SK-N-SH treated with all-trans-retinoic acid at 6 μM for 48 hours (cell line): Measurements from ENCODE around the gene SLC44A5.

Source experiments
- ATAC-seq: fragments of 200-7000 bp; cut with Tn5 transposase; 3 replicates; pipeline ENCODE4 v1.9.1; 2020; ENCODE audit warnings: mild to moderate bottlenecking, moderate library complexity
- ARNTL ChIP-seq: fragments of 450-650 bp; formaldehyde crosslinking; IDR thresholded peaks from 2 replicates; pipeline ENCODE4 v1.5.0; 2020; ENCODE audit warnings: low read depth, mild to moderate bottlenecking, moderate library complexity, borderline replicate concordance
- BACH2 ChIP-seq: fragments of 250-450 bp; sonication (Bioruptor Pico); IDR thresholded peaks from 2 replicates; pipeline ENCODE4 v1.9.0; 2021; ENCODE audit warnings: mild to moderate bottlenecking, borderline replicate concordance
- CREB5 ChIP-seq: fragments of 250-450 bp; sonication (Bioruptor Pico); IDR thresholded peaks from 2 replicates; pipeline ENCODE4 v1.5.1; 2020; ENCODE audit warnings: low read depth, mild to moderate bottlenecking, moderate library complexity
- CSDC2 ChIP-seq: fragments of 250-450 bp; sonication (Bioruptor Pico); IDR thresholded peaks from 2 replicates; pipeline ENCODE4 v1.5.0; 2020; ENCODE audit warnings: mild to moderate bottlenecking, moderate library complexity
- ESRRG ChIP-seq: fragments of 250-450 bp; sonication (Bioruptor Pico); IDR thresholded peaks from 2 replicates; pipeline ENCODE4 v1.6.1; 2021; ENCODE audit warnings: mild to moderate bottlenecking
- GLIS3 ChIP-seq: fragments of 250-450 bp; sonication (Bioruptor Pico); IDR thresholded peaks from 2 replicates; pipeline ENCODE4 v1.5.0; 2020; ENCODE audit warnings: mild to moderate bottlenecking, moderate library complexity
- ISL1 ChIP-seq: fragments of 250-450 bp; sonication (Bioruptor Pico); IDR thresholded peaks from 2 replicates; pipeline ENCODE4 v2.1.2; 2022; ENCODE audit warnings: mild to moderate bottlenecking, moderate library complexity
- OSR1 ChIP-seq: fragments of 250-450 bp; sonication (Bioruptor Pico); IDR thresholded peaks from 2 replicates; pipeline ENCODE4 v1.8.0; 2022; ENCODE audit warnings: moderate library complexity, mild to moderate bottlenecking, inconsistent platforms
- POU6F1 ChIP-seq: fragments of 250-450 bp; sonication (Bioruptor Pico); IDR thresholded peaks from 2 replicates; pipeline ENCODE4 v1.8.0; 2021; ENCODE audit warnings: low read depth, mild to moderate bottlenecking, moderate library complexity, borderline replicate concordance
- PPARA ChIP-seq: fragments of 250-450 bp; sonication (Bioruptor Pico); IDR thresholded peaks from 2 replicates; pipeline ENCODE4 v1.5.0; 2020; ENCODE audit warnings: mild to moderate bottlenecking, borderline replicate concordance
- RARB ChIP-seq: fragments of 250-450 bp; sonication (Bioruptor Pico); IDR thresholded peaks from 2 replicates; pipeline ENCODE4 v1.8.0; 2021; ENCODE audit warnings: mild to moderate bottlenecking, moderate library complexity
- SNAI2 ChIP-seq: fragments of 250-450 bp; sonication (Bioruptor Pico); IDR thresholded peaks from 2 replicates; pipeline ENCODE4 v1.5.0; 2020; ENCODE audit warnings: mild to moderate bottlenecking, moderate library complexity
- TCF4 ChIP-seq: fragments of 250-450 bp; sonication (Bioruptor Pico); IDR thresholded peaks from 2 replicates; pipeline ENCODE4 v1.8.0; 2021; ENCODE audit warnings: mild to moderate bottlenecking, moderate library complexity, borderline replicate concordance
- TOX ChIP-seq: fragments of 250-450 bp; sonication (Bioruptor Pico); IDR thresholded peaks from 2 replicates; pipeline ENCODE4 v1.8.0; 2021; ENCODE audit warnings: mild to moderate bottlenecking, moderate library complexity, borderline replicate concordance
- ZC3H10 ChIP-seq: fragments of 250-450 bp; sonication (Bioruptor Pico); IDR thresholded peaks from 2 replicates; pipeline ENCODE4 v1.5.1; 2021; ENCODE audit warnings: mild to moderate bottlenecking, moderate library complexity
- ZFP3 ChIP-seq: fragments of 250-450 bp; sonication (Bioruptor Pico); IDR thresholded peaks from 2 replicates; pipeline ENCODE4 v1.5.0; 2020; ENCODE audit warnings: mild to moderate bottlenecking, moderate library complexity
- ZFP30 ChIP-seq: fragments of 450-650 bp; formaldehyde crosslinking; IDR thresholded peaks from 2 replicates; pipeline ENCODE4 v1.5.0; 2022; ENCODE audit warnings: mild to moderate bottlenecking, moderate library complexity
- ZNF565 ChIP-seq: fragments of 450-650 bp; formaldehyde crosslinking; conservative IDR thresholded peaks from 2 replicates; pipeline ENCODE4 v1.5.0; 2020; ENCODE audit warnings: low read depth, mild to moderate bottlenecking, moderate library complexity
- ZNF70 ChIP-seq: fragments of 450-650 bp; formaldehyde crosslinking; IDR thresholded peaks from 2 replicates; pipeline ENCODE4 v1.5.0; 2020; ENCODE audit warnings: mild to moderate bottlenecking, moderate library complexity
- ZNF8 ChIP-seq: fragments of 450-650 bp; formaldehyde crosslinking; IDR thresholded peaks from 2 replicates; pipeline ENCODE4 v1.5.0; 2020; ENCODE audit warnings: mild to moderate bottlenecking, moderate library complexity
- TF ChIP-seq, protein P1 (sequence below): fragments of 250-450 bp; sonication (Bioruptor Pico); IDR thresholded peaks from 2 replicates; pipeline ENCODE4 v1.5.0; 2020; ENCODE audit warnings: mild to moderate bottlenecking, moderate library complexity
- TF ChIP-seq, protein P2 (sequence below): fragments of 250-450 bp; sonication (Bioruptor Pico); IDR thresholded peaks from 2 replicates; pipeline ENCODE4 v1.8.0; 2020; ENCODE audit warnings: mild to moderate bottlenecking, moderate library complexity, borderline replicate concordance
- TF ChIP-seq, protein P3 (sequence below): fragments of 250-450 bp; sonication (Bioruptor Pico); IDR thresholded peaks from 2 replicates; pipeline ENCODE4 v1.5.1; 2021; ENCODE audit warnings: mild to moderate bottlenecking, moderate library complexity

Gene SLC44A5

DNA sequence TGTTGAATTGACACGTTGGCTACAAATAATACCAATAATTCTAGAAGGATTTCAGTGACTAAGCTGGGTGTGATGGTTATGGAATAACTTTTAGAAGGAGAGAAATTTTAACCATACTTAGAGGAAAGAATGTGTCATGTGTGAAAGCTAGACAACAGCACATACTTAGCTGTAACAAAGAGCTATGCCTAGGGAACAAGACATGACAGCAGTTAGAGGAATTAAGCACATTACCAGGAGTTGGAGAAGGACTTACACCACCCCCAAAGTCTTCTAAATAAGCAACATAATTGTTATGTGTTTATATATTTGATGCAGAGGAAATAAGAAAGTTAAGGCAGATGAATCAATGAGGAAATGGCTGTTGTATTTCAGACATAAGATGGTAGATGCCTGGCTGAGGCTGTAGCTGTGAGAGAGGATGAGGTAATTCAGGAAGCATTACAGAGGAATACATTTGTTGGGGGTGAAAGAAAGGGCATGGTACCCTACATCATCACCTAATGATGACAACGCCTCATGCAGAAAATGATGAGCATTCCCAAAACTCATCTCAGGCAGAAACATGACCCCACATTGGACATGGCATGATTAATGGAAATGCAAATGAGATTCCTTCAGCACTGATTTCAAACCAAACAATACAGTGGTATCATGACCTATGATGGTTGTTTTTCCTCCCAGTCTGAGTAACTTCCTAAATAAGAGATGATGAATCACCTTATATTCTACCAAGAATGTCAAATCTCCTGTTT, 265.2 kb downstream of the SLC44A5 start:
- TF ChIP-seq ZFP30 (CRISPR knock-in tag) (no peak), CREB5 (peak; percentile 75), TCF4 (CRISPR knock-in tag) (no peak), ZNF70 (CRISPR knock-in tag) (no peak), TOX (CRISPR knock-in tag) (peak; percentile 5; the same call in 1 of the 2 replicates), ESRRG (no peak), PPARA (CRISPR knock-in tag) (no peak), POU6F1 (CRISPR knock-in tag) (0 out of 2 replicates have a peak, but pooled peaks have one; percentile 7), GLIS3 (no peak), BACH2 (CRISPR knock-in tag) (no peak), ZC3H10 (CRISPR knock-in tag) (no peak), SNAI2 (CRISPR knock-in tag) (0 out of 2 replicates have a peak, but pooled peaks have one; percentile 3), OSR1 (CRISPR knock-in tag) (no peak), RARB (CRISPR knock-in tag) (no peak), ZNF565 (CRISPR knock-in tag) (no peak), ZFP3 (CRISPR knock-in tag) (0 out of 2 replicates have a peak, but pooled peaks have one; percentile 40), ZNF8 (CRISPR knock-in tag) (no peak), CSDC2 (CRISPR knock-in tag) (0 out of 2 replicates have a peak, but pooled peaks have one; percentile 59), ISL1 (CRISPR knock-in tag) (peak; percentile 89), ARNTL (CRISPR knock-in tag) (no peak)
- TF ChIP-seq, protein P1, sequence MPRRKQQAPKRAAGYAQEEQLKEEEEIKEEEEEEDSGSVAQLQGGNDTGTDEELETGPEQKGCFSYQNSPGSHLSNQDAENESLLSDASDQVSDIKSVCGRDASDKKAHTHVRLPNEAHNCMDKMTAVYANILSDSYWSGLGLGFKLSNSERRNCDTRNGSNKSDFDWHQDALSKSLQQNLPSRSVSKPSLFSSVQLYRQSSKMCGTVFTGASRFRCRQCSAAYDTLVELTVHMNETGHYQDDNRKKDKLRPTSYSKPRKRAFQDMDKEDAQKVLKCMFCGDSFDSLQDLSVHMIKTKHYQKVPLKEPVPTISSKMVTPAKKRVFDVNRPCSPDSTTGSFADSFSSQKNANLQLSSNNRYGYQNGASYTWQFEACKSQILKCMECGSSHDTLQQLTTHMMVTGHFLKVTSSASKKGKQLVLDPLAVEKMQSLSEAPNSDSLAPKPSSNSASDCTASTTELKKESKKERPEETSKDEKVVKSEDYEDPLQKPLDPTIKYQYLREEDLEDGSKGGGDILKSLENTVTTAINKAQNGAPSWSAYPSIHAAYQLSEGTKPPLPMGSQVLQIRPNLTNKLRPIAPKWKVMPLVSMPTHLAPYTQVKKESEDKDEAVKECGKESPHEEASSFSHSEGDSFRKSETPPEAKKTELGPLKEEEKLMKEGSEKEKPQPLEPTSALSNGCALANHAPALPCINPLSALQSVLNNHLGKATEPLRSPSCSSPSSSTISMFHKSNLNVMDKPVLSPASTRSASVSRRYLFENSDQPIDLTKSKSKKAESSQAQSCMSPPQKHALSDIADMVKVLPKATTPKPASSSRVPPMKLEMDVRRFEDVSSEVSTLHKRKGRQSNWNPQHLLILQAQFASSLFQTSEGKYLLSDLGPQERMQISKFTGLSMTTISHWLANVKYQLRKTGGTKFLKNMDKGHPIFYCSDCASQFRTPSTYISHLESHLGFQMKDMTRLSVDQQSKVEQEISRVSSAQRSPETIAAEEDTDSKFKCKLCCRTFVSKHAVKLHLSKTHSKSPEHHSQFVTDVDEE (CRISPR knock-in tag): no peak
- TF ChIP-seq, protein P2, sequence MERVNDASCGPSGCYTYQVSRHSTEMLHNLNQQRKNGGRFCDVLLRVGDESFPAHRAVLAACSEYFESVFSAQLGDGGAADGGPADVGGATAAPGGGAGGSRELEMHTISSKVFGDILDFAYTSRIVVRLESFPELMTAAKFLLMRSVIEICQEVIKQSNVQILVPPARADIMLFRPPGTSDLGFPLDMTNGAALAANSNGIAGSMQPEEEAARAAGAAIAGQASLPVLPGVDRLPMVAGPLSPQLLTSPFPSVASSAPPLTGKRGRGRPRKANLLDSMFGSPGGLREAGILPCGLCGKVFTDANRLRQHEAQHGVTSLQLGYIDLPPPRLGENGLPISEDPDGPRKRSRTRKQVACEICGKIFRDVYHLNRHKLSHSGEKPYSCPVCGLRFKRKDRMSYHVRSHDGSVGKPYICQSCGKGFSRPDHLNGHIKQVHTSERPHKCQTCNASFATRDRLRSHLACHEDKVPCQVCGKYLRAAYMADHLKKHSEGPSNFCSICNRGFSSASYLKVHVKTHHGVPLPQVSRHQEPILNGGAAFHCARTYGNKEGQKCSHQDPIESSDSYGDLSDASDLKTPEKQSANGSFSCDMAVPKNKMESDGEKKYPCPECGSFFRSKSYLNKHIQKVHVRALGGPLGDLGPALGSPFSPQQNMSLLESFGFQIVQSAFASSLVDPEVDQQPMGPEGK (CRISPR knock-in tag): peak; percentile 58; the same call in 1 of the 2 replicates
- TF ChIP-seq, protein P3, sequence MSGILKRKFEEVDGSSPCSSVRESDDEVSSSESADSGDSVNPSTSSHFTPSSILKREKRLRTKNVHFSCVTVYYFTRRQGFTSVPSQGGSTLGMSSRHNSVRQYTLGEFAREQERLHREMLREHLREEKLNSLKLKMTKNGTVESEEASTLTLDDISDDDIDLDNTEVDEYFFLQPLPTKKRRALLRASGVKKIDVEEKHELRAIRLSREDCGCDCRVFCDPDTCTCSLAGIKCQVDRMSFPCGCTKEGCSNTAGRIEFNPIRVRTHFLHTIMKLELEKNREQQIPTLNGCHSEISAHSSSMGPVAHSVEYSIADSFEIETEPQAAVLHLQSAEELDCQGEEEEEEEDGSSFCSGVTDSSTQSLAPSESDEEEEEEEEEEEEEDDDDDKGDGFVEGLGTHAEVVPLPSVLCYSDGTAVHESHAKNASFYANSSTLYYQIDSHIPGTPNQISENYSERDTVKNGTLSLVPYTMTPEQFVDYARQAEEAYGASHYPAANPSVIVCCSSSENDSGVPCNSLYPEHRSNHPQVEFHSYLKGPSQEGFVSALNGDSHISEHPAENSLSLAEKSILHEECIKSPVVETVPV: no peak
- peak; percentile 93 for ATAC-seq

DNA sequence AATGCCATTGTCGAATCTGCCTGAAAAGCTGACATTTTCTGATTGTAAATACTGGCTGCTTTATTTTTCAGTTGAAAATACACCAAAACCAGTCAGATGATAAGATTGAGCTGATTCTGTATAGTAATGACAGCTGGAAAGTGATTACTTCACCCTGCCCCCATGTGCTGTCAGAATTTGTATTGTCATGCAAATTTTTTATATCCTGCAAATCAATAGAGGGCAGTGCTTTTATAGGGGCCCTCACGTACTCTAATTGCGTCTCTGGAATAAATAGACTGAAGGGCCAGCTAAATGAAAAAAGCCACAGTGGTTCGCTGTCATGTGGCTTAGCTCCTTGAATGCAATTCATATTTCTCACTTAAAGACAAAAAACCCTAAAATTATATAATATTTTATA, 268.1 kb downstream of the SLC44A5 start:
- ATAC-seq: no peak

More for the DNA sequence above, 268.1 kb downstream of the SLC44A5 start:
- TF ChIP-seq, protein P2 (CRISPR knock-in tag): no peak
- TF ChIP-seq ZFP3 (CRISPR knock-in tag): no peak
- TF ChIP-seq CREB5: no peak
- TF ChIP-seq PPARA (CRISPR knock-in tag): no peak
- no peak for TF ChIP-seq OSR1 (CRISPR knock-in tag)
- TF ChIP-seq, all 23 proteins: peak for 0
